GM23248 (cell line): ENCODE results near the gene FOXB1.

Experiments used
- EZH2 ChIP-seq: fragments of 200-600 bp; sonication (generic); IDR thresholded peaks from 2 replicates; pipeline ENCODE4 v1.6.1; 2018; ENCODE audit warnings: antibody characterized with exemption, mild to moderate bottlenecking; ENCODE audit not compliant: insufficient read depth, poor library complexity, severe bottlenecking
- EZH2phosphoT487 ChIP-seq: fragments of 200-600 bp; sonication (generic); IDR thresholded peaks from 2 replicates; pipeline ENCODE4 v1.6.1; 2018; ENCODE audit warnings: antibody characterized with exemption, moderate library complexity, mild to moderate bottlenecking, low read depth; ENCODE audit not compliant: insufficient read depth

- no peak for TF ChIP-seq EZH2phosphoT487
- no peak for TF ChIP-seq EZH2
Measured at GRCh38 chr15:60026555-60026954, 22.4 kb downstream of the FOXB1 start.
